Right cardiac atrium (tissue), 5 donors: ENCODE measurements around the gene KCNMB2. TPM values are rescaled to one million over a fixed set of nuclear protein-coding genes. Genes with fewer than 3 reads are reported as not detected.
A peak's percentile ranks its signal among the peaks of the same experiment; 100 is the strongest.

Experiments
- ATAC-seq, 2 donors: fragments of 200-7000 bp; cut with Tn5 transposase; one replicate each; pipeline versions ENCODE4 v1.8.0 to v1.9.1; 2020; ENCODE audit warnings: moderate library complexity in 2 of 2, mild to moderate bottlenecking in 1 of 2
- DNase-seq, 3 donors: peaks; one replicate each; pipeline ENCODE4 v3.0.0-alpha.2; 2020
- H3K27ac ChIP-seq: one replicate; pipeline ENCODE4 v1.5.1; 2013; ENCODE audit warnings: mild to moderate bottlenecking, low read length, control low read depth, moderate library complexity
- H3K27me3 ChIP-seq: one replicate; pipeline ENCODE4 v1.6.1; 2013; ENCODE audit not compliant: control insufficient read depth, insufficient read depth
- H3K4me1 ChIP-seq: one replicate; pipeline ENCODE4 v1.6.1; 2013; ENCODE audit warnings: low read length; ENCODE audit not compliant: control insufficient read depth, insufficient read depth
- H3K4me3 ChIP-seq: one replicate; pipeline ENCODE4 v1.5.1; 2013; ENCODE audit warnings: low read length, control low read depth
- H3K9me3 ChIP-seq: one replicate; pipeline ENCODE4 v1.6.1; 2013; ENCODE audit warnings: low read length; ENCODE audit not compliant: control insufficient read depth
- WGBS: extraction: QIAGEN DNeasy Blood & Tissue Kit; methylation state at CpG from one replicate; pipeline ENCODE4 v1.1.7; 2013; 5-methylcytosine and 5-hydroxymethylcytosine counted together
- intact Hi-C, 4 donors: fragments of 100-400 bp; cut with DNase I; formaldehyde crosslinking; loops; one replicate each; pipeline versions ENCODE4 v1.11.0 to v1.14.0; 2022 to 2023
- polyA plus RNA-seq: library from polyadenylated mRNA; stranded (reverse); fragments of 200-250 nt; gene quantifications from one replicate; pipeline ENCODE4 v1.2.3, GENCODE V29; 2013
- total RNA-seq, 4 donors: library from RNA; stranded (reverse); fragmentation: NEBNext Ultra II Directional; extraction: Animal tissue kit (Norgen Biotek cat#: 25700); gene quantifications; one replicate each; pipeline ENCODE4 v1.2.1, GENCODE V29; 2021
- donor health status: healthy with polysubstance abuse.
- donor health status: DM: no; HTN: yes; CAD: no.
- donor health status: DM: no; HTN: no; CAD: no.
- donor health status: DM: no; HTN: yes; CAD: no; lungs with severe emphysema.
- donor health status: DM: yes; HTN: yes; CAD: no.

KCNMB2 gene
- total and polyA plus RNA-seq, 5 donors: 4.5 to 10.0 (median 5.1) TPM

DNA sequence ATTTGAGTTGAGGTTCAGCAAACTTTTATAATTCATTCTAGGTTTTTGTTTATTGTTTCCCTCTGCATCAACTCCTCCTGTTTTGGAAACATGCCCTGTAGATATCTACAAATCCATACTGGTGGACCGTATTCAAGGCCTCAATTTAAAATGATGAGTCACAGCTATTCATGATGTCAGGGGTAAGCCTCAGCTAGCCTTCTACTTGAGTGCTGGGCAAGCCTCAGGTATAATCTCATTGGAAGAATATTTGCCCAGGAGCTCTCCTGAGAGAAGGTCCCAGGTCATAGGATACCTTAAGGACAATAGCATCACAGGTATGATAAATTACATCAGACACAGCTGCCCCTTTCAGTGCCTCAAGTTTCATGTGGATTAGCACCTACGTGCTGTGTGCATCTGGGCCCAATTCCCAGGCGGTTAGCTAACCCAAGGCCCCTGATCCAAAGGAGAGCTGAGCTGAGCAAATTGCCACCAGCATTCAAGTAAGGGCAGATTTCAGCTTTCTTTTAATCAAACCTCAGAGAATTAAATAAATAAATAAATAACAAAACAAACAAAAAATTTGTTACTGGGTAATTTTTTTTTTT is 87.5 kb downstream of the KCNMB2 start:
- Histone ChIP-seq H3K27me3 (no peaks in the 10 kb centered on the region), H3K4me1 (no peaks in the 10 kb centered on the region), H3K27ac (no peak overlapping the region), H3K4me3 (no peak overlapping the region), H3K9me3 (no peaks in the 10 kb centered on the region)
- ATAC-seq (peak in 1 of 2 donors; percentile 41), DNase-seq (no peak)
- 59% methylated on average over 3 of the region's 3 CpGs for WGBS
- intact Hi-C loops: no loop called here

DNA sequence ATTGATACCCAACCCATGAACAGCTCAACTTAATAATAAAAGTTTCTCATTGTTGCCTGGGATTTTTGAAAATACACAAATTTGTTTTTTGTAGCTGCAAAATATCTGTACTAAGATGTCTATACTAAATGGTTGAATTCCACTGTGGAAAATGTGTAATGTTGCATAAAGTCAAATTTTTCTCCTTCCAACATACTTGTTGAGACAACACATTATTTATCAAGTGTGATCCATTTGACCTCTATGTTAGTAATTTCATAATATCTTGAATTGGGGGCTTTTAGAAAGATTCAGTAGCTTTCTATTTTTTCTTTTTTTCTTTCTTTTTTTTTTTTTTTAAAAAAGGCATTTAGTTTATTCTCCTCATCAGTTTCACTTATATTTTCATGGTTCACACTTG is 88.0 kb downstream of the KCNMB2 start:
- Histone ChIP-seq H3K4me3 (no peak overlapping the region), H3K4me1 (no peaks in the 10 kb centered on the region), H3K27ac (no peak overlapping the region), H3K9me3 (no peaks in the 10 kb centered on the region), H3K27me3 (no peaks in the 10 kb centered on the region)
- no peak for ATAC-seq
- DNase-seq: no peak
- intact Hi-C loops: no loop called here

DNA sequence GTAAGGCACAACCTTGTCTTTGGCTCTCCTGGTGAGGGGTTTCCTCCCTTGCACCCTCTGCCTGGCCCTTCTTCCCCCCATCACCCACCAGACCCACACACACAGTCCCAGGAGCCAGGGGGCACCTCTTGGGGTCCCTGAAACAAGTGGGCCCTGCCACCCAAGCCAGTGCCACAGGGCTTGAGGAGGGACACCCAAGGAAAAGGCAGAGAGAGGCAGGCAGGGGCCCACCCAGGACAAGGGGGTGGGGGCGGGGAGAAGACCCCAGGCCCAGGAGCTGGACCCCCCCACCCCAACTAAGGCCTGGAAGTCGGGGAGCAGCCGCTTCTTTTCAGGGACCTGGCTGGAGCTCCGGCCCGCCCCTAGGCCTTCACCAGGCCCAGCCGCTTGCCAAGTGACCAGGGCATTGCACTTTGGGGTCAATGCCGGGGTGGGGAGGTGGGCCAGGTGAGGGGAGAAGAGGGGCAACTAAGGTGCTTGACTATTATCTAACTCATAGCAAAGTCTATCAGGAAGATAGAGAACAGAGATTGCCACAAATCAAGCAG is 88.9 kb downstream of the KCNMB2 start:
- Histone ChIP-seq H3K27me3 (no peaks in the 10 kb centered on the region), H3K4me3 (no peak overlapping the region), H3K9me3 (no peaks in the 10 kb centered on the region), H3K4me1 (no peaks in the 10 kb centered on the region), H3K27ac (no peak overlapping the region)
- WGBS: 96% methylated on average over 7 of the region's 7 CpGs
- peak in 1 of 2 donors; percentile 29 for ATAC-seq
- DNase-seq: peak in 1 of 3 donors; percentile 37
- intact Hi-C loops: no loop called here

DNA sequence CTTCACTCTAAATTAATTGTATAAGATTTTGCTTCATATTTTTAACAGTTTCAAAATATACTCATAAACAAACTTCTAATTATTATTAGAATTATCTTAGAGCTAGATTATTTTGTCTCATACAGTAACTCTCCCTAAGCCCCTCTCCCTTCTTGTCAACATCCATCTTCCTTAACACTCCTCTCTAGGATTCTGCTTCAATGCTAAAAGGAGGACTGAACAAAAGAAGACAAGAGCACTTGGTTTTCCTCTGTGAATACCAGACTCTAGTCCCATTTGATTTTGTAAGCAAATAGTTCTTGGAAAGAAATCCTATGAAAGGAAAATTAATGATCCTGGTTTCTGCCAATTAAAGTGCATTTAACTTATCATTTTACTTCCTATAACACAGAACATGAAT is 91.8 kb downstream of the KCNMB2 start:
- no peak for ATAC-seq
- no peaks in the 10 kb centered on the region for H3K27me3 ChIP-seq
- intact Hi-C loops: no loop called here
- H3K9me3 ChIP-seq: no peaks in the 10 kb centered on the region
- H3K4me3 ChIP-seq: no peak overlapping the region
- no peak for DNase-seq
- no peaks in the 10 kb centered on the region for H3K4me1 ChIP-seq
- H3K27ac ChIP-seq: no peak overlapping the region

DNA sequence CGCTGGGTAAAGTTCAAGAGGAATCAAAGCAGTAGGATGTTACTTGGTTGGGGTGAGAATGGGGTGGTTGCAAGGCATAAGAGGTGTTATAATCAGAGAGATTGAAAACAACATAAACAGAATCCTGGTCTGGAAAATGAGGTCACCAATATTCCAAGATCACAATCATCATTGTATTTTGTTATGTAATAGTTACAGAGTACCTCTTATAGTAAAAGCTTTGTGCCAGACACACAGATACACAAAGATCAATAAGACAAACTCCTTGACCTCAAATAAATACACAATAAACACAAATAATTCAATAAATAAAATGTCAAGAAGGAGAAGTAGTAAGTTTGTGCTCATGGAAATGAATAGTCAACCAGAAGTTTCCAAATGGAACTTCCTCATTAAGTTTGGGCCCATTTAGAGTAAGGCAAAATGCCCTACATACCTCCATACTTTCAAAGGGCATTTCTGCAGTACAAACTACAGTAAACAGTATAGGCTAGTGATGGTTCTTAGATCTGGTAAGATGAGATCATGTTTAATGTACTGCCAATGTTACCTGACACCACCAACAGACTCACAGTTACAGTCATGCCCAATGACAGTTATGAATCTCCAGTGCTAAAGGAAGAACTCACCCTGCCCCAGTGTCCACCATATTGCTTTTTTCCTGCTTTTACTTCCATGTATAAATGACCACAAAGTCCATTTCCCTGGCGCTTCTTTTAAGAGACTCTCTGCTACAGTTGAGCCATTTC is 93.4 kb downstream of the KCNMB2 start:
- Histone ChIP-seq H3K9me3 (no peaks in the 10 kb centered on the region), H3K27ac (no peak overlapping the region), H3K4me1 (no peaks in the 10 kb centered on the region), H3K4me3 (no peak overlapping the region), H3K27me3 (no peaks in the 10 kb centered on the region)
- WGBS: 95% methylated on average over 2 of the region's 2 CpGs
- intact Hi-C loops: no loop called here
- no peak for DNase-seq
- ATAC-seq: no peak

DNA sequence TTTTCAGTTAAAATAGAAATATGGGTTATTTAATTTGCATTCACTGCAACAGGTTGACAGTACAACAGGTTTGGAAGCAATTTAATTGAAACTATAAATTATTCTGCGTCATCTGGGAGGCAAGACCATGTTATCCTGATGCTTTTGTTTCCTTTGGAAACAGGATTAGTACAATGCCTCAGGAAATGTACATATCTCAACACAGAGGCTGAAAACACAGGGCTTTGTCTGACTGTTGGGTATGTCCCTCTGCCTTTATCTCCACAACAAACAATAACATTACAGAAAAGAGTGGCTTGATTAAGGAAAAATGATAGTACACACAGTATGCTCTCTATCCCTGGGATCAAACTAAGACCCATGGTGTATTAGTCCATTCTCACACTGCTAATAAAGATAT is 95.7 kb downstream of the KCNMB2 start:
- 77% methylated on average over 1 of the region's 1 CpG for WGBS
- no peak for DNase-seq

DNA sequence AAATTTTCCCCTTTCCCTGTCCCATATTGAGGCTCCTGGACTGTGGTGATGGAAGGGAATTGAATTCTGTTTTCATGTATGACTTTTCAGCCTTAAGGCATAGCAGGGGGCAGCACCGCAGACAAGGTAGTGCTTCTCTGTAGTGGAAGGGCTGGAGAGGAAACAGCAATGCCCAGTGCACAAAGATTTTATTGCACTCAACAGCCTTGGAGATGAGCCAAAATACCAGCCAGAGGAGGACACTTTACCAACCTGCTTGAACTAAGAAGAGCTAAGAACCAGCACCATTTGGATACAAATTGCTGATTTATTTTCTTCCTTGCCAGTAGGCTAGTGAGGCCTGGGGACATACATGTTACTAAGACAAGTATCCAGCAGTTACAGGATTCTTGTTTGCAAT is 98.7 kb downstream of the KCNMB2 start:
- Histone ChIP-seq H3K4me1 (no peaks in the 10 kb centered on the region), H3K4me3 (no peak overlapping the region), H3K27ac (no peak overlapping the region), H3K9me3 (no peaks in the 10 kb centered on the region), H3K27me3 (no peaks in the 10 kb centered on the region)
- 68% methylated on average over 1 of the region's 1 CpG for WGBS
- intact Hi-C loops: no loop called here
- DNase-seq: no peak
- ATAC-seq: no peak

More for the DNA sequence above, 95.7 kb downstream of the KCNMB2 start:
- intact Hi-C loops: no loop called here
- H3K9me3 ChIP-seq: no peaks in the 10 kb centered on the region
- H3K27ac ChIP-seq: no peak overlapping the region
- H3K4me3 ChIP-seq: no peak overlapping the region
- no peaks in the 10 kb centered on the region for H3K4me1 ChIP-seq
- no peak for ATAC-seq
- H3K27me3 ChIP-seq: no peaks in the 10 kb centered on the region

DNA sequence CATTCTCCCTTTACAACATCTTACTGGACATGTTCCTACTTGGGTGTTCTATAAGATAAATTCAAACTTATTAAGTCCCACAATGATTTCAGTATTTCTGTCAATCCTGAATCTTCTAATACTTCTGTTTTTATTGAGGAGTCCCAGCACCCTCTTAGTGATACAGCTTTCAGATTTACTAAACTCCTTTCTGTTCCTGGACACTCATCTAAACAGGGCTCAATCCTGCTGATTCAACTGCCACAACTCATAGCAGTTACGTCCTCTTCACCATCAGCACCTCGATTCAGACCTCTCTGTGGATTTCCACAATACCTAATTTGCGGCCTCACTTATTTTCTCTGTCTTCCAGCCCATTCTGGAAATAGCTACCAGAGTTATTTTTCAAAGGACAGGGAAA is 101.6 kb downstream of the KCNMB2 start:
- no peaks in the 10 kb centered on the region for H3K4me1 ChIP-seq
- intact Hi-C loops: no loop called here
- DNase-seq (no peak), ATAC-seq (no peak)
- no peak overlapping the region for H3K4me3 ChIP-seq
- 83% methylated on average over 3 of the region's 3 CpGs for WGBS
- no peaks in the 10 kb centered on the region for H3K9me3 ChIP-seq
- H3K27me3 ChIP-seq: no peaks in the 10 kb centered on the region
- H3K27ac ChIP-seq: no peak overlapping the region

DNA sequence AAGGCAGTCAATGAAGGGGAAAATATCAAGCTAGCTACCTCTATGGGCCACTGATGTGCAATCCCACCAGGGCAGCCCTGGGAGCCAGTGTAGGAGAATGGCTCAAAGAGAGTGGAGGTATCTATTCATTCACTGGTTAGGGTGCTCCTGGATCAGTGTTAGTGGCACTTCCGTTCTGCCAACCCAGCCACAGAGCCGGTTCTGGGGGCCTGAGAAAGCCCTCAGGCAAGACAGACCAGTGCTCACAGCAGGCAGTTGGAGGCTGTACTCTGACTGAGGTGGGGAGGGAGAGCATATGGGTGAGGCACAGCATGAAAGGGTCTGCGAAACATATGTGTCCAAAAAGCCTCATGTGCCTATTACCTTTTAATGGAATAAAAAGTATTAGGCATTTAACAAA is 109.3 kb downstream of the KCNMB2 start:
- Histone ChIP-seq H3K4me1 (peaks cover 2% of the 10 kb centered on the region), H3K4me3 (no peak overlapping the region), H3K27me3 (no peaks in the 10 kb centered on the region), H3K27ac (no peak overlapping the region), H3K9me3 (no peaks in the 10 kb centered on the region)
- WGBS: 87% methylated on average over 3 of the region's 3 CpGs
- no peak for DNase-seq
- intact Hi-C loops: no loop called here
- ATAC-seq: no peak

DNA sequence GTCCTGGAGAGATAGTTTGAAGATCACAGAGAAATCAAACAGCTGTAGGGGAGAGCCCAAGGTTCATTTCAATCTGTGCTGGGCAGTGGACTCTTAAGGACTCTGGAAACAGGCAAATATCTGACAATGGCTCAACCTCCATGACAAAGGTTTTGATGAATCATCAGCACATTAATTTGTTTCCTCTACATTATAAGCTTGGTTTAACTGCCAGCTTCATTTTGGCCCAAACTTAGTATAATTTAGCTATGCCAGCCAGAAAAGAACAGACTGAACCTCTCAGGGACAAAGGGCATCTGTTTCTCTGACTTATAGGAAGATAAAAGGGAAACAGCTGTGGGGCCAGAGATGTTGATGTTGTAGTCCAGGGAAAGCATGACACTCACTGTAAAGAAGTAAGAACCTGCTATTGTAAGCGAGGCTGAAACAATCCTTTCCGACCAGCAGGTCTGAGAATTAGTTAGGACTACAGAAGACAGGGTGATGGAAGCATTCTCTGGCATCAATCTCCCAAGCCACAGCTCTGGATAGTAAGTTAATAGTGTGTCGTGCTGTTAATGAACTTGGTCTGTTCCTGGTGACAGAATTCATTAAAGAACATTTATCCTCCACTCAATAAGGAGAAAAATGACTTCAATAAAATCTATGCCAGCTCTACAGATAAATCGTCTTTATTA is 110.1 kb downstream of the KCNMB2 start:
- Histone ChIP-seq H3K9me3 (no peaks in the 10 kb centered on the region), H3K27ac (no peak overlapping the region), H3K4me1 (peaks cover 2% of the 10 kb centered on the region), H3K4me3 (no peak overlapping the region), H3K27me3 (no peaks in the 10 kb centered on the region)
- WGBS: 46% methylated on average over 4 of the region's 4 CpGs
- no peak for ATAC-seq
- intact Hi-C loops: no loop called here
- no peak for DNase-seq

DNA sequence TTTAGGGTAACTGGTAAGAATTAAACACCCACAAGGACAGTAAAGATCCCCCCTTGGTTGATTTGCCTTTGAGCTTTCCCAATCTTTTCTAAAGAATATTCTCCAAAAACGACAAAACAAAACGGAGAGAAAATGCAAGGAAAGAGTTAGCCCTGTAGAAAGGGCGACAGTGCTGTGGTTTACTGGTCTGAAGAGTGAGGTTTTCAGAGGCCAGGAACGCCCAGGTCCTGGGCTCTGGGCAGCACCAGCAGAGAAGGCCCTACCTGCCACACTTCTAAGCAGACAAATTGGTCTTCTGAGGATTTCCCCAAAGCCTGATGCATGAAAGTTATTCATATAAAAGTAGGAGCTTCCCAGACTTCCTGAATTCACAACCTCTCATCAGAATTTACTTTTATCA is 119.3 kb downstream of the KCNMB2 start:
- Histone ChIP-seq H3K9me3 (no peaks in the 10 kb centered on the region), H3K4me3 (no peak overlapping the region), H3K27me3 (no peaks in the 10 kb centered on the region), H3K27ac (no peak overlapping the region), H3K4me1 (no peaks in the 10 kb centered on the region)
- WGBS: 90% methylated on average over 4 of the region's 4 CpGs
- intact Hi-C loops: no loop called here
- DNase-seq (no peak), ATAC-seq (no peak)
